Measurements from ENCODE around the gene GBX1. TPM values are rescaled to one million over a fixed set of nuclear protein-coding genes. Genes with fewer than 3 reads are reported as not detected.

GBX1 gene
- polyA plus RNA-seq, 2 of the 4 experiments (the other 2 are of a cell fraction) = not detected

DNA sequence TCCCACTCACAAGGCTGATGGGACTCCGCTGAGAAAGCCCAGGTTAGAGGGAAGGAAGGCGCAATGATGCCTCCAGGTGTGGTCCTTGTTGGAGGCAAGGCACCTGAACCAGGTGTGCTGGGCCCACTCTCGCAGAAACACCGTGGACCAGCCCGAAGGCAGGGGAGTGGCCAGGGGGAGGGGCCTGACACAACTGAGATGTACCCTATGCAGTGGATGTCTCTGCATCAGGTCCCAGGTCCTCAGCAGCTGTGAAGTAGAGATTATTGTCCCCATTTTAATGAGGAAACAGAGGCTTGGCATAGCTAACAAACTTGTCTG is 32.0 kb downstream of the GBX1 start:
- no peak for DNase-seq (ENCODE audit: low read depth in 1 of 2, low spot score in 1 of 2)
- no peaks in the 10 kb centered on the region for H3K4me1 ChIP-seq
- TF ChIP-seq, protein P1, sequence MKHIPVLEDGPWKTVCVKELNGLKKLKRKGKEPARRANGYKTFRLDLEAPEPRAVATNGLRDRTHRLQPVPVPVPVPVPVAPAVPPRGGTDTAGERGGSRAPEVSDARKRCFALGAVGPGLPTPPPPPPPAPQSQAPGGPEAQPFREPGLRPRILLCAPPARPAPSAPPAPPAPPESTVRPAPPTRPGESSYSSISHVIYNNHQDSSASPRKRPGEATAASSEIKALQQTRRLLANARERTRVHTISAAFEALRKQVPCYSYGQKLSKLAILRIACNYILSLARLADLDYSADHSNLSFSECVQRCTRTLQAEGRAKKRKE (CRISPR knock-in tag; IDR thresholded peaks at IDR 0.05; ENCODE audit: low read depth) = no peak
- TF ChIP-seq NPAS2 (CRISPR knock-in tag; IDR thresholded peaks at IDR 0.05; ENCODE audit: borderline replicate concordance) (no peak), EP300 (IDR thresholded peaks at IDR 0.05) (no peak), MYC (IDR thresholded peaks at IDR 0.05; ENCODE audit: borderline replicate concordance, low read length) (no peak)
- FAIRE-seq = no peak
- no peak overlapping the region for H3K4me2 ChIP-seq
- 88% methylated on average over 5 of the region's 5 CpGs for WGBS (ENCODE audit: missing lambda C conversion rate)
- POLR2A ChIA-PET = no interaction called here
- ATAC-seq = no peak
- H3K9me3 ChIP-seq = no peaks in the 10 kb centered on the region
- CTCF ChIA-PET = interaction anchor here (1.0 to 2.6 kb wide), 5 partner anchors 12 to 75 kb away, joined by 3 to 17 read pairs (median 3); no protein-coding TSS in a partner anchor
- no peak overlapping the region for H3K4me3 ChIP-seq
- H3K27ac ChIP-seq = no peak overlapping the region

- TF ChIP-seq FOXS1 (CRISPR knock-in tag; IDR thresholded peaks at IDR 0.05) (no peak), BCL3 (IDR thresholded peaks at IDR 0.05) (no peak), NR3C1 (IDR thresholded peaks at IDR 0.05) (no peak), KDM1A (IDR thresholded peaks at IDR 0.05; ENCODE audit: low read depth) (no peak), HEYL (CRISPR knock-in tag; IDR thresholded peaks at IDR 0.05) (no peak), EHF (CRISPR knock-in tag; IDR thresholded peaks at IDR 0.05) (no peak), SMC3 (IDR thresholded peaks at IDR 0.05) (no peak), CBX8 (IDR thresholded peaks at IDR 0.05) (no peak), RARB (CRISPR knock-in tag; IDR thresholded peaks at IDR 0.05) (no peak), ELK1 (IDR thresholded peaks at IDR 0.05; ENCODE audit: low read depth, low read length) (no peak), HDAC2 (IDR thresholded peaks at IDR 0.05) (no peak), CHD4 (IDR thresholded peaks at IDR 0.05; ENCODE audit: borderline replicate concordance) (no peak), PHF8 (IDR thresholded peaks at IDR 0.05; ENCODE audit: borderline replicate concordance, low read depth) (no peak), JUN (IDR thresholded peaks at IDR 0.05) (no peak), BHLHE40 (IDR thresholded peaks at IDR 0.05; ENCODE audit: low read depth, low read length) (no peak), ESRRA (IDR thresholded peaks at IDR 0.05; ENCODE audit: borderline replicate concordance, low read length) (no peak), RFX5 (IDR thresholded peaks at IDR 0.05) (no peak)
- TF ChIP-seq, protein P2, sequence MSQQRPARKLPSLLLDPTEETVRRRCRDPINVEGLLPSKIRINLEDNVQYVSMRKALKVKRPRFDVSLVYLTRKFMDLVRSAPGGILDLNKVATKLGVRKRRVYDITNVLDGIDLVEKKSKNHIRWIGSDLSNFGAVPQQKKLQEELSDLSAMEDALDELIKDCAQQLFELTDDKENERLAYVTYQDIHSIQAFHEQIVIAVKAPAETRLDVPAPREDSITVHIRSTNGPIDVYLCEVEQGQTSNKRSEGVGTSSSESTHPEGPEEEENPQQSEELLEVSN (IDR thresholded peaks at IDR 0.05; ENCODE audit: borderline replicate concordance, low read depth) = no peak
- TF ChIP-seq, protein P3, sequence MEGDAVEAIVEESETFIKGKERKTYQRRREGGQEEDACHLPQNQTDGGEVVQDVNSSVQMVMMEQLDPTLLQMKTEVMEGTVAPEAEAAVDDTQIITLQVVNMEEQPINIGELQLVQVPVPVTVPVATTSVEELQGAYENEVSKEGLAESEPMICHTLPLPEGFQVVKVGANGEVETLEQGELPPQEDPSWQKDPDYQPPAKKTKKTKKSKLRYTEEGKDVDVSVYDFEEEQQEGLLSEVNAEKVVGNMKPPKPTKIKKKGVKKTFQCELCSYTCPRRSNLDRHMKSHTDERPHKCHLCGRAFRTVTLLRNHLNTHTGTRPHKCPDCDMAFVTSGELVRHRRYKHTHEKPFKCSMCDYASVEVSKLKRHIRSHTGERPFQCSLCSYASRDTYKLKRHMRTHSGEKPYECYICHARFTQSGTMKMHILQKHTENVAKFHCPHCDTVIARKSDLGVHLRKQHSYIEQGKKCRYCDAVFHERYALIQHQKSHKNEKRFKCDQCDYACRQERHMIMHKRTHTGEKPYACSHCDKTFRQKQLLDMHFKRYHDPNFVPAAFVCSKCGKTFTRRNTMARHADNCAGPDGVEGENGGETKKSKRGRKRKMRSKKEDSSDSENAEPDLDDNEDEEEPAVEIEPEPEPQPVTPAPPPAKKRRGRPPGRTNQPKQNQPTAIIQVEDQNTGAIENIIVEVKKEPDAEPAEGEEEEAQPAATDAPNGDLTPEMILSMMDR (IDR thresholded peaks at IDR 0.05) = no peak
- TF ChIP-seq, protein P1 (CRISPR knock-in tag; IDR thresholded peaks at IDR 0.05; ENCODE audit: low read depth) = no peak
- FAIRE-seq (no peak), ATAC-seq (no peak), DNase-seq (ENCODE audit: low read depth in 1 of 2, low spot score in 1 of 2) (no peak)
- H3K4me3 ChIP-seq = no peak overlapping the region
- no peaks in the 10 kb centered on the region for H3K4me1 ChIP-seq
- ChIA-PET CTCF (interaction anchor here (1.0 to 2.6 kb wide), 6 partner anchors 11 to 74 kb away, joined by 3 to 17 read pairs (median 4); no protein-coding TSS in a partner anchor), POLR2A (no interaction called here)
- H3K27ac ChIP-seq = no peak overlapping the region
- no peak overlapping the region for H3K4me2 ChIP-seq
- 94% methylated on average over 14 of the region's 14 CpGs for WGBS (ENCODE audit: missing lambda C conversion rate)
- H3K9me3 ChIP-seq = no peaks in the 10 kb centered on the region
Observed at GRCh38 chr7:151134743-151135524, 32.6 kb downstream of the GBX1 start.
